HG03439 (cell line): ENCODE results near the gene IQCE.

Source experiments
- ATAC-seq: cut with Tn5 transposase; IDR thresholded peaks from one replicate; pipeline ENCODE4 v1.9.1; 2021; ENCODE audit warnings: mild to moderate bottlenecking, moderate library complexity; ENCODE audit not compliant: unreplicated experiment

IQCE gene

DNA sequence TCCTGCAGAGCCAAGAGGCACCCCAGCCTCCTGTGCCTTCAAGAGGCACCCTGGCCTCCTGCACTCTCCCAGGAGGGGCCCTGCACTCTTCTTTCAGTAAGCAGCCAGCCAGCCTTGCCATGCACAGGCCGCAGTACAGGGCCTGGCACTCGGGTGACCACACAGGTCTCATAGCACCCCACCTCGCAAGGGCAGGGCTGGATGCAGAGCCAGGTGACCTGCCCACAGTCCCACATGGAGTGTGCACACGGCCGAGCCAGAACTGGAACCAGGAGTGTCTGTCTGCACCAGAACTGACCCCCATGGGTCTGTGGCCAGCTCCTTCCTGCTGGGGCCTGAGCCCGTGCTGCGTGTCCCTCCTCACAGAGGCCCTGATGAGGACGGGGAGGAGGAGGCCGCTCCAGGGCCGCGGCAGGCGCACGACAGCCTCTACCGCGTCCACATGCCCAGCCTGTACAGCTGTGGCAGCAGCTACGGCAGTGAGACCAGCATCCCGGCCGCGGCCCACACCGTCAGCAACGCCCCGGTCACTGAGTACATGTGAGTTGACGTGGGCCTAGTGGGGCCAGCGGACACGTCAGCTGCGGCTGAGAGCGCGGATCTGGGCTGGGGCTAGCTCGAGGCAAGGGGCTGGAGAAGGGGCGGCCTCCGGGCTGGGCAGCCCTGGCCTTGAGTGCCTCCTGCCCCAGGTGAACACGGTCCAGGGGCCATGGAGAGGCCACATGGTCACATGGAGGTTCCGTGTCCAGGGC lies 99.3 kb downstream of the IQCE start:
- ATAC-seq: no peak

DNA sequence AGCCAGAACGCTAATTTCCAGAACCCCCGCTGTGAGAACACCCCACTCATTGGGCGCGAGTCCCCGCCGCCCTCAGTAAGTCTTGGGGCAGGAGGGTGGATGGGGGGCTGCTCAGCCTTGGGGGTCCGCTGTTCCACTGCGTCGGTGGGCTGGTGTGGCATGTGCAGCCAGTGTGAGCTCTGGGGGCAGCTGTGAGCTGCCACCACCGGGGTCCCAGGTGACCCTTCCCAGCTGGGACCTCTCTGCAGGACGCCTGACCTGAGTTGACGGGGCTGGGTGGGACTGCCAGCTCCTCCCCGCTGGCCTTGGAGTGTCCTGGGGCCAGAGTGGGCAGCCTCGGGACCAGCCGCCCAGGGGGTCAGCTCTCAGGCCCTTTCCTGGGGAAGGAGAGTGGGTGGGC lies 100.2 kb downstream of the IQCE start:
- no peak for ATAC-seq

DNA sequence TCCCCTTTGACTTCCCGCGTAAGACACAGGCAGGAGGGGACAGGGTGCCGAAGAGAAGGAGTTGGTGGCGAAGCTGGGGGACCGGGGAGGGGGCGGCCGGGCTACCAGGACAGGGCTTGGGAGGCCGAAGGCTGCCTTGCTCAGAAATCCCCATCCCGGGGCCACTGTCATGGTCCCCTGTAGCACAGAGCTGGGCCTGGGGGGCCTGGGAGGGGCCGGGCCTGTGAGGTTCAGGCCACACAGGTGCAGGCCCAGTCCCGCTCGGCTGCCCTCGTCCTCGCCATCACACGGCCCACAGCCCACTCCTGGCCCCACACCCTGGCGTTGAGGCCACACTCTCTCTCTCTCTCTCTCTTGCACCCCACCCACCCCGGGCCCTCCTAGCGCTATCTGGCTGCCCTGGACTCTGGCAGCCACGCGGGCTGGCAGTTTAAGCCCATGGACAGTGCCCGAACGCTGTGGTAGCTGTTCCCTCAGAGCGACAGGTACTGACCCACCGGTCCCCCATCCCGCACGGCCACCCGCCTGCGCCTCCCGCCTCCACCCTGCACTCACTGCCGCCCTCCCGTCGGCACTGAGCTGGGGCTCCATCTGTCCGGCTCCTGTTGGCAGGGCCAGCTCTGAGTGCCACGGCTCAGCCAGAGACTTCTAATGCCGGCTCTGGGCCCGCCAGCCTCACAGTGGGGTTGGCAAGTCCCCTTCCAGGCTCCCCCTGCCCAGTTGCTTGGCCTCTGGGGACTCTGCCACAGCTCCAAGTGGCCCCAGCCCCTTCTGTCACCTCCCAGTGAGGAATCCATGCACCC lies 101.0 kb downstream of the IQCE start:
- no peak for ATAC-seq

DNA sequence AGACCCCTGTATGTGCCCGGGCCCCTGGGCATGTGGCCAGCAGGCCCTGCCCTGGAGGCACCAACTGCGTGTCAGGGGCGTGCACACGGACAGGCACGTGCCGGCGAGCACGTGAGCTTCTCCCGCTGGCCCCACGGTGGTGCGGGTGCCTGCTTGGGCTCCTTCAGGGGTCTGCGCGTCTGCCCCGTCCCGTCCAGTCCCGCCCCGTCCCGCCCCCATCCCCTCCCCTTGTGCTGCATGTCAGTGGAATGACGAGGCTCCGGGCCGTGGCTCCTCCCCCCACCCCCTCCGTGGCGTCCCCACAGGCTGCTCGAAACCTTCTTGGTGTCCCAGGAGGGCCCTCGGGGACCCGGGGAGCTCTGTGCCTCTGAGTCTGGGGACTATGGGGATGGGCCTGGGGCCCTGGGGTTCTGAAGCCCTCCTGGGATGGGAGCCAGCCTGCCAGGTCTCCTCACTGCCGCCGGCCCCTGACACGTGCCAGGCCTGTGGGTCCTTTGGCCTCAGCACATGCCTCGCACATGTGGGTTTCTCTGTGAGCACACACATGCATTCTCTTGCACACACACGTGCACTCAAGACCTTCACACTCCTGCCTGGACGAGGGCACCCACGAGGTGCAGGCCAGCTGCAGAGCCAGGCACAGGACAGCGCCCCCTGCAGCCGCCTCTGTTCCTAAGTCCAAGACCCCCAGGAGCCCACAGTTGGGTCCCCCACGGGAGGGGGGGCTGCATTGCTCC lies 101.7 kb downstream of the IQCE start:
- ATAC-seq: no peak

DNA sequence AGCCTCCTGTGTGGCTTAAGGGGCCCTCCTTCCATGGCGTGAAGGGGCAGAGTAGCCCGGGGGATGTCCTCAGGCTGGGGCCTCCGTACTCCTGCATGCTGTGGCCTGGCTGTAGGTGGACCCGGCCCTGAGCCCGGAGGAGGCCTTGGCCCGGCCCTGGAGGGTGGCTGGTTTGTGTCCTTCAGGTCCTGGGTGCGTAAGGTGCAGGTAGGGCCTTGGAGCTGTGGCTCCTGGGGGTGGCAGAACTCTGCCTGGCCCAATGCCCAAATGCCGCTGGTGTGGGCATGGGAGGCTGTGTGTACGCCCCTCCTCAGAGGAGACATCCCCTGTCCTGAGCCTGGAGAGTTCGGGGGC lies 102.3 kb downstream of the IQCE start:
- ATAC-seq: no peak

DNA sequence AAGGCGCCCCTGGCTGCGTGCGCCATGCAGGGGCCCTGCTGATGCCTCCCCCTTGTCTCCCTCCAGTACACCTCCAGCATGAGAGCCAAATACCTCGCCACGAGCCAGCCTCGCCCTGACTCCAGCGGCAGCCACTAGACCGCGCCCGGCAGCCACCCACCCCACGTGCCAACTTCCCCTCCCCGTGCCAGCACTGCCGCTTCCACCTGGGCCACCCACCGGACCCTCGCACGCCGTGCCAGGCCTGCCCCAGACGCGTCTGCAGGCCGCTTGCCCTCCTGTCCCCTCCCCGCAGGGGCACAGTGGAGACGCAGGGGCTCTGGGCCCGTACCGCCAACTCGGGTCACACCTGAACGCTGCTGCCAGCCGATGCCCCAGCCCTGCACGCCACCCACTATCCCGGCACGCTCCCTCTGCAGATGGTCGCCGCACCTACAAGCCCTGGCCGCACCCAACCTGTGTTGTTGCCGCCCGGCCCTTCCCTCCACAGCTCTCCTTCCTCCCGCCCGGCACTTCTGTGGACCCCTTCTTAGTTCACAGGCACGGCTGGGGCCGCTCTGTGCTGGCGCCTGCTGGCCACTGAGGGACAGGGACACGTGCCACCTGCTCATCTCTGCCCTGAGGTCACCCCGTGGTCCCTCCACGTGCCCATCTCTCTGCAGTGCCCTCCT lies 103.0 kb downstream of the IQCE start:
- no peak for ATAC-seq

DNA sequence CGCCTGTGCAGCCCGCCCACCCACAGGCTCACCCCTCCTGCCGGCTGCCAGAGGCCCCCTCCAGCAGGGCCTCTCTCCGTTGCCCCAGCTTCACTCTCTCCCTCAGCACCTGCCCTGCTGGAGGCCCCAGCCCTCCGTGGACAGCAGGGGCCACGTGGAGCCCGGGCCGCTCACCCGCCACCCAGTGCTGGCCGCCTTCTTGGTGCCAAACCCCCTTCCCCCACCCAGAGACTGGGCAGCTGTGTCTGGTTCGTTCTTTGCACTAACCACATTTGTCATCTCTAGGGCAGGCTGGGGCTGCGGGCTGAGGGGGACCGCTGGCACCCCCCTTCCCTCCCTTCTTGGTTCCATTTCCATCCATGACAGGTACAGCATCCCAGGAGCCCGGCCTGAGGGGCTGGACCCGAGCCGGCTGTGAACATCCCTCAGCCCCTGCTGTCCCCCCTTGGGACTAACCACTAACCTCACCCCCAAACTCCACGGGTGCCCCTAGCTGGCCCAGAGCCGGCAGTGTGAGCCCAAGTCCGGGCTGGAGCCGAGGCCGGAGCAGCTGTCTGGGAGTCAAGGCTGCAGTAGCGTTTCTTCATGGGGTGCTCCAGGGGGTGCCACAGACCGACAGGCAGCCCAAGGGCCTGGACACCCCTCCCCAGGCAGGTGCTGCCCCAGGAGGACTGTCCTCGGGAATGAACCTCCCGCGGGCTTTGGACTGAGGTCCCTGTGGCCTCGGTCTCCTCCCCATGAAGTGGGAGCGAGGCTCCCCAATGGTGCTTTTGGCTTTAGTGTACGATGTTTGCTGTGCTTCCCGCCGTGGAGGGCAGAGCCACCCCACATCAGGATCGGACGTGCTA lies 103.7 kb downstream of the IQCE start:
- no peak for ATAC-seq

DNA sequence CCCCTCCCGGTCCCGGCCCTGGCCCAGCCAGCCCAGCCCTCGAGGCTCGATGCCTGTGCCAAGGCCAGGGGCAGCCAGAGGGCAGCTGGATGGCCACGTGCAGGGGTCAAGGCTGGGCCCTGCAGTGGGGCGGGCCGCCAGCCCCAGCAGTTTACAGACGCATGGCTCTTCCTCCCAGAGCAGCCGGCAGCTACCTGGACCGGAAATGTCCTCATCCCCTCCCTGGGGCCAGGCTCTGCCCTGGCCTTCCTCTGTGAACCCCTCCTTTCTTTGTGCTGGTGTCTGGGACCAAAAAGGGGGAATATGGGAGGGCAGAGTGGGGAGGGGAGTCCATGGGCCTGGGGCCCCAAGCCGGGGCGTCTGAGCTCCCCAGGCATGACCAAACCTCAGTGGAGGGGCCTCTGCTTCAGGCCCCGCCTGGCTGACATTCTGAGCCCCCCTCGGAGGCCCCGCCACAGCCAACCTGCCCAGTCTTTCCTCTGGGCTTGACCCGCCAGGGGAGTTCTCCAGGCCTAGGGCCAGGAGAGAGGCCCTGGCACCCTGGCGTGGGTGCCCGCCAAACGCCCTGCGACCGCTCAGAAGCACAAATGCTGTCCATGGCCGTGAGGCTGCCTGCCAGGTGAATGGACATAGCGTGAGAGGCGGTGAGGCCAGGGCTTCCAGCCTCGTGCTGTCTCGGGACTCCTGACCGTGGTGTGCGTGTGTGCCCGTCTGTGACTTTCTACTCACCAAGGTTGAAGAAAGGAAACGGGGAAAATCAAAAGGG lies 104.5 kb downstream of the IQCE start:
- ATAC-seq: no peak

DNA sequence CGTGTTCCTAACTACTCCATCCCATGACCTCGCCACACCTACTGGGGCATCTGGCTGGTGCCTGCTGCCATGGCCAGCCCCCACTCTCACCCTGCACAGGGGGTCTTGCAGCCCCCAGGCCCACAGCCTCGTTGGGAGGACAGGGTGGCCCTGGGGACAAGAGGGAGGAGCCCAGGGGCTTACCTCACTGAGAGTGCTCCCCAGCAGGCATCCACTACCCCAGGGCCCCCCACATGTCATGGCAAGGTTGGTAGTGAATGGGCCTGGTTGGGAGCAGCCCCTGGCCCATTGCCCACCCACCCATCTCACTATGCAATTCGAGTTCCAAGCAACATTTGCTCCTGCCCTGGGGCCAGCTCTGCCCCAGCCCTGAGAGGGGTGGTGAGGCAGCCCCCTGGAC lies 105.2 kb downstream of the IQCE start:
- no peak for ATAC-seq
